ENCODE measurements around the gene KLHL30. TPM values are rescaled to one million over a fixed set of nuclear protein-coding genes. Genes with fewer than 3 reads are reported as not detected.

Gene KLHL30
- total RNA-seq, 2 experiments from 2014 or later, result 0.09 to 1.9 TPM

DNA sequence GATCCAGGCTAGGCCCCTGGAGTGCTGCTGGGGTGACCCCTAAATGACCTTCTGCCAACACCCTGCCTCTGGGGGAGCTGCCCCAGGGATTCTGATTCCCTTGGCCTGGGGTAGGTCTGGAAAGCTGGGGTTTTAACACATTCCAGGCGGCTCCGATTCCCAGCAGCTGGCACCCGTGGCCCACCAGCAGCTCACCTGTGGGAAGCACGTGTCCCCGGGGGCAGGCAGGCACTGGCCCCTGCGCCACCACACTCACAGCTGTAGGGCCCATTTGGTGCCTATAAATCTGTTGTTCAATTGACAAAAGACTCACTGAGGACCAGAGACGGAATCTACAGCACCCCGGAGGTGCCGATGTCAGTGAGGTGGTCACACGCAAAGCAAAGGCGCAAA lies 4.1 kb upstream of the KLHL30 start:
- POLR2A ChIA-PET, result no interaction called here
- no peaks in the 10 kb centered on the region for H4K20me1 ChIP-seq (ENCODE audit: insufficient read depth, low read length)
- CTCF ChIA-PET (ENCODE audit: unreplicated experiment), result no interaction called here
- intact Hi-C loops (cut with micrococcal nuclease; ENCODE audit: unreplicated experiment), result no loop called here
- no peaks in the 10 kb centered on the region for H3K79me2 ChIP-seq (ENCODE audit: insufficient read depth, low read depth, low read length)
- no peak for TF ChIP-seq EZH2phosphoT487 (IDR thresholded peaks at IDR 0.05; ENCODE audit: borderline replicate concordance, low read depth, low read length)
- TF ChIP-seq, protein P1, sequence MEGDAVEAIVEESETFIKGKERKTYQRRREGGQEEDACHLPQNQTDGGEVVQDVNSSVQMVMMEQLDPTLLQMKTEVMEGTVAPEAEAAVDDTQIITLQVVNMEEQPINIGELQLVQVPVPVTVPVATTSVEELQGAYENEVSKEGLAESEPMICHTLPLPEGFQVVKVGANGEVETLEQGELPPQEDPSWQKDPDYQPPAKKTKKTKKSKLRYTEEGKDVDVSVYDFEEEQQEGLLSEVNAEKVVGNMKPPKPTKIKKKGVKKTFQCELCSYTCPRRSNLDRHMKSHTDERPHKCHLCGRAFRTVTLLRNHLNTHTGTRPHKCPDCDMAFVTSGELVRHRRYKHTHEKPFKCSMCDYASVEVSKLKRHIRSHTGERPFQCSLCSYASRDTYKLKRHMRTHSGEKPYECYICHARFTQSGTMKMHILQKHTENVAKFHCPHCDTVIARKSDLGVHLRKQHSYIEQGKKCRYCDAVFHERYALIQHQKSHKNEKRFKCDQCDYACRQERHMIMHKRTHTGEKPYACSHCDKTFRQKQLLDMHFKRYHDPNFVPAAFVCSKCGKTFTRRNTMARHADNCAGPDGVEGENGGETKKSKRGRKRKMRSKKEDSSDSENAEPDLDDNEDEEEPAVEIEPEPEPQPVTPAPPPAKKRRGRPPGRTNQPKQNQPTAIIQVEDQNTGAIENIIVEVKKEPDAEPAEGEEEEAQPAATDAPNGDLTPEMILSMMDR (conservative IDR thresholded peaks at IDR 0.05; ENCODE audit: low read length), result no peak
- DNase-seq (ENCODE audit: low spot score), result no peak
- no peak overlapping the region for H2AFZ ChIP-seq (ENCODE audit: low read length)
- H3K4me2 ChIP-seq (ENCODE audit: low read length), result no peak overlapping the region
- no peak overlapping the region for H3K27ac ChIP-seq (ENCODE audit: low read depth, low read length, poor library complexity, severe bottlenecking)
- no peaks in the 10 kb centered on the region for H3K36me3 ChIP-seq (ENCODE audit: insufficient read depth, low read length)
- no TSS peak for BruUV-seq (replicated peaks)
- peaks cover 15% of the 10 kb centered on the region for H3K4me1 ChIP-seq (ENCODE audit: insufficient read depth, low read length, poor library complexity, severe bottlenecking)
- no peak overlapping the region for H3K4me3 ChIP-seq (ENCODE audit: low read depth, low read length, poor library complexity, severe bottlenecking)
- H3K9me3 ChIP-seq (ENCODE audit: low read length), result no peaks in the 10 kb centered on the region
- no peaks in the 10 kb centered on the region for H3K9me2 ChIP-seq (ENCODE audit: insufficient read depth, low read length)

DNA sequence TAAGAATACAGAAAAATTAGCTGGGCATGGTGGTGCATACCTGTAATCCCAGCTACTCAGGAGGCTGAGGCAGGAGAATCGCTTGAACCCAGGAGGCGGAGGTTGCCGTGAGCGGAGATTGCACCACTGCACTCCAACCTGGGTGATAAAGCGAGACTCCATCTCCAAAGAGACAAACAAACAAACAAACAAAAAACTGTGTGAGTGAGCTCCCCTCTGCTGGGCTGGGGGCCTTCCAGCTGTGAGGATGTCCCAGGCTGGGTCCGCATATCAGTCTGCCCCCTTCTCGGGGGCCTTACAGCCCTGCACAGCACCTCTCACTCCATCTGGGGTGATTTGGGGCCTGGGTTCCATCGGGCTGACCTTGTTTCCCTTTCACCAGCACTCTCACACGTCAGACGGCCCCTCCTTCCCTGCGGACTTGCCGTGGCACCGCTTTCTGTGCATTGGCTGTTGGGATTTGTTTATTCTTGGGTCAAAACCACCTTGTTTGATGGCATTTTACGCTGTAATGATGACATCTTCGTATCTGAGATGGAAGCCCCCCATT lies 2.8 kb upstream of the KLHL30 start:
- Histone ChIP-seq H3K27ac (ENCODE audit: low read depth, low read length, poor library complexity, severe bottlenecking) (no peak overlapping the region), H3K4me3 (ENCODE audit: low read depth, low read length, poor library complexity, severe bottlenecking) (no peak overlapping the region), H3K4me2 (ENCODE audit: low read length) (no peak overlapping the region), H3K36me3 (ENCODE audit: insufficient read depth, low read length) (no peaks in the 10 kb centered on the region), H4K20me1 (ENCODE audit: insufficient read depth, low read length) (no peaks in the 10 kb centered on the region), H3K9me2 (ENCODE audit: insufficient read depth, low read length) (no peaks in the 10 kb centered on the region), H3K9me3 (ENCODE audit: low read length) (no peaks in the 10 kb centered on the region), H2AFZ (ENCODE audit: low read length) (no peak overlapping the region), H3K79me2 (ENCODE audit: insufficient read depth, low read depth, low read length) (no peaks in the 10 kb centered on the region), H3K4me1 (ENCODE audit: insufficient read depth, low read length, poor library complexity, severe bottlenecking) (peaks cover 16% of the 10 kb centered on the region)
- BruUV-seq (replicated peaks), result no TSS peak
- no peak for TF ChIP-seq EZH2phosphoT487 (IDR thresholded peaks at IDR 0.05; ENCODE audit: borderline replicate concordance, low read depth, low read length)
- TF ChIP-seq, protein P1 (conservative IDR thresholded peaks at IDR 0.05; ENCODE audit: low read length), result no peak
- intact Hi-C loops (cut with micrococcal nuclease; ENCODE audit: unreplicated experiment), result no loop called here
- DNase-seq (ENCODE audit: low spot score), result no peak
- POLR2A ChIA-PET, result no interaction called here
- CTCF ChIA-PET (ENCODE audit: unreplicated experiment), result no interaction called here

DNA sequence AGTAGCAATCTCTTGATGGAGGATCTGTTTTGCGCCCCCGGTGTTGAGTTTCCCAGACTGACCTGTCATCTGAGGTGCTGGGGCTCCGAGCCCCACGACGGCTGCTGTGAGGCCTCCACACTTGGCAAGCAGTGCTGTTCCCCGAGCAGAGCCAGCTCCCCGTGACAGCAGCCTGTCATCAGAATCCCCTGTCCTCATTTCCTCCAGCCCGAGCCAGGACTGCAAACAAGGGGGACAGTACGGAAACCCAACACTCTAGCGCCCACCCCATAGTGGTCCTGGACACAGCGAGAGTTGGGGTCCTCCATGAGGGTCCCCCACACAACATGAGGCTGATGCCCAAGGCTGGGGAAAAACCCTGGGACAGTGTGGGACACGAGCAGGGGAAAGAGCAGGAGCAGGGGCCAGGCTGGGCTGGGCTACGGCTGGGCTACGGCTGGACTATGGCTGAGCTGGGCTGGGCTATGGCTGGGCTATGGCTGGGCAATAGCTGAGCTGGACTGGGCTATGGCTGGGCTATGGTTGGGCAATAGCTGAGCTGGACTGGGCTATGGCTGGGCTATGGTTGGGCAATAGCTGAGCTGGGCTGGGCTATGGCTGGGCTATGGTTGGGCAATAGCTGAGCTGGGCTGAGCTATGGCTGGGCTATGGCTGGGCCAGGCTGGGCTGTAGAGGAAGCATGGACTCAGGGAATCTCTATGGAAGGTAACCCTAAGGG lies 1.5 kb upstream of the KLHL30 start:
- Histone ChIP-seq H4K20me1 (ENCODE audit: insufficient read depth, low read length) (no peaks in the 10 kb centered on the region), H3K9me2 (ENCODE audit: insufficient read depth, low read length) (no peaks in the 10 kb centered on the region), H3K27ac (ENCODE audit: low read depth, low read length, poor library complexity, severe bottlenecking) (no peak overlapping the region), H3K36me3 (ENCODE audit: insufficient read depth, low read length) (no peaks in the 10 kb centered on the region), H3K4me2 (ENCODE audit: low read length) (no peak overlapping the region), H3K4me1 (ENCODE audit: insufficient read depth, low read length, poor library complexity, severe bottlenecking) (peaks cover 16% of the 10 kb centered on the region), H3K79me2 (ENCODE audit: insufficient read depth, low read depth, low read length) (no peaks in the 10 kb centered on the region), H3K4me3 (ENCODE audit: low read depth, low read length, poor library complexity, severe bottlenecking) (no peak overlapping the region), H3K9me3 (ENCODE audit: low read length) (no peaks in the 10 kb centered on the region), H2AFZ (ENCODE audit: low read length) (no peak overlapping the region)
- DNase-seq (ENCODE audit: low spot score), result no peak
- BruUV-seq (replicated peaks), result no TSS peak
- ChIA-PET POLR2A (no interaction called here), CTCF (ENCODE audit: unreplicated experiment) (no interaction called here)
- intact Hi-C loops (cut with micrococcal nuclease; ENCODE audit: unreplicated experiment), result no loop called here
- TF ChIP-seq EZH2phosphoT487 (IDR thresholded peaks at IDR 0.05; ENCODE audit: borderline replicate concordance, low read depth, low read length), result no peak
- TF ChIP-seq, protein P1 (conservative IDR thresholded peaks at IDR 0.05; ENCODE audit: low read length), result no peak
